Testis (tissue), 2 donors: ENCODE data around the gene MYH11.
"Not testable (repeated sequence)": the region's sequence is repeated elsewhere in the genome, so short reads cannot be mapped to it uniquely, and the experiment has no call there.

ENCODE experiments used
- POLR2A ChIP-seq: fragments of 450-650 bp; IDR thresholded peaks from one replicate; pipeline ENCODE4 v1.6.1; 2017; ENCODE audit warnings: antibody characterized with exemption, mild to moderate bottlenecking, moderate library complexity
- TF ChIP-seq, protein P1 (sequence below), 3 experiments: fragments of 450-650 bp in 2 of 3; fragments of 200-600 bp in 1 of 3; sonication (generic) in 1 of 3; IDR thresholded peaks; one replicate each; pipeline ENCODE4 v1.5.1; 2016 to 2019; ENCODE audit warnings: antibody characterized with exemption in 3 of 3, mild to moderate bottlenecking in 2 of 3, moderate library complexity in 1 of 3

GRCh38 chr16:15812401-15812750 is 44.5 kb downstream of the MYH11 start:
- TF ChIP-seq, protein P1, sequence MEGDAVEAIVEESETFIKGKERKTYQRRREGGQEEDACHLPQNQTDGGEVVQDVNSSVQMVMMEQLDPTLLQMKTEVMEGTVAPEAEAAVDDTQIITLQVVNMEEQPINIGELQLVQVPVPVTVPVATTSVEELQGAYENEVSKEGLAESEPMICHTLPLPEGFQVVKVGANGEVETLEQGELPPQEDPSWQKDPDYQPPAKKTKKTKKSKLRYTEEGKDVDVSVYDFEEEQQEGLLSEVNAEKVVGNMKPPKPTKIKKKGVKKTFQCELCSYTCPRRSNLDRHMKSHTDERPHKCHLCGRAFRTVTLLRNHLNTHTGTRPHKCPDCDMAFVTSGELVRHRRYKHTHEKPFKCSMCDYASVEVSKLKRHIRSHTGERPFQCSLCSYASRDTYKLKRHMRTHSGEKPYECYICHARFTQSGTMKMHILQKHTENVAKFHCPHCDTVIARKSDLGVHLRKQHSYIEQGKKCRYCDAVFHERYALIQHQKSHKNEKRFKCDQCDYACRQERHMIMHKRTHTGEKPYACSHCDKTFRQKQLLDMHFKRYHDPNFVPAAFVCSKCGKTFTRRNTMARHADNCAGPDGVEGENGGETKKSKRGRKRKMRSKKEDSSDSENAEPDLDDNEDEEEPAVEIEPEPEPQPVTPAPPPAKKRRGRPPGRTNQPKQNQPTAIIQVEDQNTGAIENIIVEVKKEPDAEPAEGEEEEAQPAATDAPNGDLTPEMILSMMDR (IDR thresholded peaks at IDR 0.05): not testable (repeated sequence)
- TF ChIP-seq POLR2A: not testable (repeated sequence)
